Activated CD4-positive, CD25-positive, alpha-beta regulatory T cell treated with anti-CD3 and anti-CD28 coated beads, Interleukin-2, amount 50 U/mL, for 72 hours (primary cell): ENCODE data around the gene NPHP4.

ENCODE experiments used
- DNase-seq: peaks from one replicate; pipeline ENCODE4 v3.0.0; 2021

Gene NPHP4

DNA sequence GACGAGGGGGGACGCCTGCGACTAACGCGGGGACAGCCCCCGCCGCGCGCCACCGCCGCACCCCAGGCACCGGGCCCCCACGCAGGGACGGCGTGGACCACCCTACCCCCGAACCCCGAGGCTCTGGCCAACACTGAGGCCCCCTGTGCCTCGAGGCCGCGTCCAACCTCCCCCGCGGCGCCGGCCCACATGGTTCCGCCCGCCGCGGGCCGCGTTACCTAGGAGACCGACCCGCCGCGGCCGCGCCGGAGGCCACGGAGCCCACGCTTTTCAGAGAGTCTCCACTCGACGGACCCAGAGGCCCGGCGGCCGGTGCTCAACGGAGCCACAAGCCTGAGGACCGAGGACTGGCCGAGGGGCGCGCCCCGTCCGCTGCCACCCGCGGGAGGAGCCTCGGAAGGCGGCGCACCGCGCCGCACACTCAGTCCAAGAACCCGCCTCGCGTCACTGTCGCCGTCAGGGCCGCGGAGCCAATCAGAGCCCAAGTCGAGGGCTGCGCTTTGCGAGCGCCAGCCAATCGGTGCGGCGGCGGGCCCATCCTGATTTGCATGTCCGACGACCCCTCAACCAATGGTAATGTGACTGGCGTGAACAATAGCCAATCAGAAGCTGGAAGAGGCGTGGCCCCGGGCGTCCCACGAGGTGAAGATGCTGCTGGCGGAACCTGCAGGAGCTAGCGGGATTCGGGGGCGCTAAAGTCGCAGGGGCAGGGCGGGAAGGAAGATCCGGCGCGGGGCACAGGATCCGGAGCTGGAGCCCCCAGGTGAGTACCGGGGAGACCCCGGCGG lies at the start of gene NPHP4:
Gene NPHP4, minus strand, starts transcription at position 400 of the 788 bp plus-strand sequence. CDS start 6,136 bp downstream, outside the sequence.
- peak; percentile 98 for DNase-seq

DNA sequence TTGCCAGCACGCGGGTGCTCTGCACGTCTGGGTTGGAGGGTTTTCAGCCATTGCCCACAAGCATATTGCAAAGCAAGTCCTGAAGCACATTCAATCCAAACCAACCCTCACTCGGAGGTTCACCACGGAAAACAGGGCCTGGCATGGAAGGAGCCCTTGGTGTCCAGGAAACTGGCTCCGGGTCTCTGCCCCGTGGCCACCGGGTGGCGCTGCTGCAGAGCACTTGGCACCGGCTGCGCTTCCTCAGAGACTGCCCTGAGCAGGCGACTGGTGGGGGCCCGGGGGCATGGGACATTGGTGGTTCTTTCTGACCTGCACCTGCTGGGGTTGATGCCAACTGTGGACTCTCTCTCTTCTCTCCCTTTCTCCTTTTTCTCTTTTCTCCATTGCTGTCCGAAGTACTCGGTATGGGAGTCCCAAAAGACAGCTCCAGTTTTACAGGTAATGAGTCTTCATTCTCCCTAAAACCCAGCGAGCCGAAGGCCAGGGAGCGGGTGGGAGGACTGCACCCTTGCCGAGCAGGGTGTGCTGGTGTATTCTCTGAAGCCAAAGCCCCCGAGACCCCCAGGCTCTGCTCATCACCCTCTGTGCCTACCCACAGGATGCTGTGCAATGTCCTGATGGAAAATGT lies 49.3 kb upstream of the NPHP4 start:
- no peak for DNase-seq

DNA sequence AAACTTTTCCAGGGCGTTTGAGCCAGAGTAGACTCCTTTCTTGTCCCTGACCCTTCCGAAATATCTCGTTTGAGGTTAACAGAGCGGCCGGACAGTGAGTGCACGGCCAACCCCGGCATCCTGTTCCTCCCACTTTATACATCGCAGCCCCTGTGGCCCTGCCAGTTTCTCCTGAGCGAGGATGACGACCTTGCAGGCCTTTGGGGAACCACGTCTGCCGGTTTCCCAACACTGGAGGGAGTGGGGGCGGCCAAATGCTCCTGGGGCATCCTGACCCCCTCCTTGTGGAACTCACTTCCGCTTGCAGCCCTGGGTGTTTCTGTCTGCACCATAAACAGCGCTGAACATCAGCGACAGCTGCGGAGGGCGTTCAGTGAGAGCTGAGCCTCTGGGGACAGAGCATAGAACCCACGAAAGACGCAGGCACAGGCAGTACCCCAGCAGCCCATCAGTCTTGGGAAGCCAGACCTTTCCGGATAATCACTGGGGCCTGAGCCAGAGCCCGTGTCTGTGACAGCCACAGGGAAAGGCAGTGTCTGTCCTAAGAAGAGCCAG lies 48.7 kb upstream of the NPHP4 start:
- no peak for DNase-seq

DNA sequence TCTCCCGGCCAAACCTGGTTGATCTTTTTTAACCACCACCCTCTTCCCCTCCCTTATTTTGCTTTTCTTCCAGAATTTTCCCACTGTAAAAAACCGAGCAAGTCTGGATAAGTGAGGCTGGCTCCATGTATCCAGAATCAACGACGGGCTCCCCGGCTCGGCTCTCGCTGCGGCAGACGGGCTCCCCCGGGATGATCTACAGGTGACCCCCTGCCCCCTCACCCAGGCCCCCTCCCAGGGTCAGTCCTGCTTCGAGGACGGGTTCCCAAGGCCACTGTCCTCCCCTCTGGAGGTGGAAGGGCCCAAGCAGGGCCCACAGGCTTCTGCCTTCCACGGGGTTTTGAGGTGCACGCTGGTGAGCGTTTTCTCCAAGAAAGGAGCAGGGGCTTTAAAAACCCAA lies 48.2 kb upstream of the NPHP4 start:
- DNase-seq, result no peak

DNA sequence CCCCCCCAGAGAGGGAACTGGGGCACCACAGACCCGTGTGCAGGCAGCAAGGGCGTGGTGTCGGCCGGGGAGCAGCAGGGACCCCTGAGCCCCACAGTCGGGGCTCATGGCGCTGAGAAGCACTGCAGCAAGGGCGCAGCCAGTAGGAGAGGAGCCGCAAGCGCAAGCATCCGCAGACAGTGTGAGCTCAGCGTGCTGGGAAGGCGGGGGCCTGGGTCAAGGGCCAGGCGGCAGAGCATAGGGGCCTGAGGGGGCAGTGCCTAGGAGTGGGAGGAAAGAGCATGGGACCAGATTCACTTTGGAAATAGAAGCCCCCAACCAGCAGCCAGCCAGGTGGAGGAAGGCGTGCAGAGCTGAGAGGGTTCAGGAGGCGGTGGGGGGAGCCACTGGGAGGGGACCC lies 46.8 kb upstream of the NPHP4 start:
- DNase-seq, result no peak

DNA sequence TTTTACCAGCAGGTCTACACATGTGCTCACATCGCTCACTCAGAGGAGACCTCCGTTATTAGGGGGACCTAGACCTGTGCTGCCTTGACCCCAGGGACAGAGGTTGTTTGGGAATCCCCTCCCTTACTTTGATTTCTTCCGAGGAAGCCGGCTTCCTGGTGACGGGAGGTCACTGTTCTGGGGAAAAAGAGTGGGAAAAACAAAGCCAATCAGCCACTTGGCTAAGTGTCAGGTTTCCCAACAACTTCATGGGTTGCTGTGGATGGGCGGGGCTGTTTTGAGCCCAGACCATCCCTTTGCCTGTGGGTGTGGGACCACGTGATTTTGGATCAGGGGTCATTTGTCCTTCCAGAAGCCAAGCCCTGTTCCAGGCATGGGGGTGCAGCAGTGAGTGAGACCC lies 46.4 kb upstream of the NPHP4 start:
- no peak for DNase-seq

DNA sequence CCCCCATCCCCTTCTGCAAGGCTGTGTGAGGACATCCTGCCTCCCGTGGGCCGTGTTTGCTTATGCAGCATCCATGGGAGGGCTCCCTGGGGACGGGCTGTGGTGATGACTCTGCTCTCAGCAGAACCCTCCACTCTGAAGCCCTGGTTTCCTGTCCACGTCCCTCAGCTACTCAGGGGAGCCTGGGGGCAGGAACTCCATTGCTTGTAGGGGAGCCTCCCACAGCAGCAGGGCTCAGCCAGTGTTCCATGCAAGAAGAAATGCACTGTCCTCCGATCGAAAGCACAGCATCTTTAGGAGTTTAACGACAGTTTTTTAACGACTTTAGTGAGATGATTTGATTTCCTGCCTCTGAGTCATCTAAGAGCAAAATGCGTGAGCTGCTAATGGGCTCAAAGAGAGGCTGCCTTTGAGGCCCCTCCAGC lies 45.1 kb upstream of the NPHP4 start:
- DNase-seq, result no peak

DNA sequence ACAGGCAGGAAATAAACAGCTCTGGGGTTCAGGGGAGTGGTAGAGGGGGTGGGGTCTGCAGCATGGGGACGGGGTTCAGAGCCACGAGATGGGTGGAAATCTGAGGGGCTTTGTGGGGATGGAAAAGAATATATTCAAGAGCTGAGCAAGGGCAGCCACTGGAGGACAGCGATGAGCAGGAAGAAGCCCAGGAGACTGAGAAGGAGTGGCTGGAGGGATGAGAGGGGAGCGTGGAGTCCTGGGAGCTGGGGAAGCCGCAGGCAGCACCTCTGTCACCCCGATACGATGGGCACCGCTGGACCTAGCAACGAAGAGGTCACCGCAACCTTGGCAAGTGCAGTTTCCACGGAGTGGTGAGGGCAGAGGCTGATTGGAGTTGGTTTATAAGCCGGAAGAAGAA lies 43.5 kb upstream of the NPHP4 start:
- no peak for DNase-seq

DNA sequence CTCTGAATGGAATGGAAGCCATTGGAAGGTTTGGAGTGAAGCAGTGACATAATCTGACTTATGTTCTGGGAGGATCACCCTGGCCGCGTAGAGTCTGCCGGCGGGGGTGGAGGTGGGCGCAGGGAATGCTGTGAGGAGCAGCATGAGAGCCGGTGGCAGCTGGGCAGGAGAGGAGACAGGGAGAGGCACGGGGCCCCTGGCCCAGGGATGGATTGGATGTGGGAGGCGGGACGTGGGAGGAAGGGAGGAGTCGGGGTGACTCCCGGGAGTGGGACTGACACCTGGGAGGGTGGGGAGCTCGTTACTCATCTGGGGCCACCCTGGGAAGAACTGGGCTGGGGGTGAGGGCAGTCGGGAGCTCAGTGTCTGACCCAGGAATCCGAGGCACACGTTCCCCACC lies 43.1 kb upstream of the NPHP4 start:
- no peak for DNase-seq

DNA sequence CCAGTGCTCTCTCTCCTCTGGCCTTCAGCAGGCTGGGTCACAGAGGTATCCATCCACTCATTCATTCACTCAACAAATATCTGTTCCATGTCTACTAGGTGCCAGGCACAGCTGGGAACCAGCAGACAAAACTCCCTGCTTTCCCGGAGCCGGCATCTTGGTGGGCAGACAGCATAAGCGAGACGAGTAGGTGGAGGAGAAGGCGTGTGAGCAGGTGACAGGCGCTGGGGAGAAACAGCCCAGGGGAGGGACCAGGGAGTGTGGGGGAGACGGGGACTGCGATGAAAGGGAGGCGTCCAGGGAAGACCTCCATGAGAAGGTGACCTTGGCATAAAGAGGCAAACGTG lies 42.5 kb upstream of the NPHP4 start:
- DNase-seq, result no peak

DNA sequence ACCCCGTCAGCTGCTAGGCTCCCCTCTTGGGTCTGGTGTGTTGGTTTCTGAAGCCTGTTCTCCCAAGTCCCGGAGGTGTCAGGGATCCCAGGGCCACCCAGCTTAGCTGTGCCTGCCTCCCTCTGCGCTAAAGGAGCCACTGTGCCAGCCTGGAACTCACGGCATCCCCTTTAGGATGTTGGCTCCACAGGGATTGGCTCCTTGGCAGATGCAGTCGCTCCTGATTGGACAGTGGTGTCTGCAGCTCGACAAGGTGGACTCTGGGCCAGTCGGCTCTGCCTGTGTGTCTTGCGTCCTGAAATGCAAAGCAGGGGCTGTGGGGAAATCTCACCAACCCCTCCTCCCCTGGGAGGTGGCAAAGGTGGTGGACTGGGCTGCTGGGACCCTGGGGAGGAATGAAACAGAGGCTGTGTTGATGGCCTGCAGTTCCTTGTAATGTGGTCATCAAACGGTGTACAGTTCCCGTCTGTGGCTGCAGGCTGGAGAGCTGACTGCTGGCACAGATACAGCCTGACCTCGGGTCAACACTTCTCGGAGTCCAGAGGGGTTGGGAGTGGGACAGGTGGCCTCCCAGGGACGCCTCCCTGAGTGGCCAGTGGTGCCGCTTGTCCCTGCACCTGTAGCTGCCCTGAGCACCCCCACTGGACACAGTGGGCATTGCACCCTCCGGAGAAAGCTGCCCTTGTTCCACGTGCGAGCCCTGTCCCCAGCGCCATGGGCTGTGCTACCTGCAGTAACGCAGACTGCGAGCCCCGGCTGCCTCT lies 41.9 kb upstream of the NPHP4 start:
- DNase-seq, result peak; percentile 56

DNA sequence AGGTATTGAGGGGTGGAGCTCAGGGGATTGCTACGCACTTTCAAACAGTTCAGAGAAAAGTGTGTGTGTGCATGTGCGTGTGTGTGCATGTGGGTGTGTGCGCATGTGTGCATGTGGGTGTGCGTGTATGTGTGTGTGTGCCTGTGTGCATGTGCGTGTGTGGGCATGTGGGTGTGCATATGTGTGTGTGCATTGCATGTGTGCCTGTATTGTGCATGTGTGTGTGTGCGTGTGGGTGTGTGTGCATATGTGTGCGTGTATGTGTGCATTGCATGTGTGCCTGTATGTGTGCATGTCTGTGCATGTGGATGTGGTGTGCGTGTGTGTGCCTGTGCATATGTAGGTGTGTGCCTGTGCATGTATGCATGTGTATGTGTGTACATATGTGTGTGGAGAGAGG lies 40.9 kb upstream of the NPHP4 start:
- DNase-seq, result no peak

DNA sequence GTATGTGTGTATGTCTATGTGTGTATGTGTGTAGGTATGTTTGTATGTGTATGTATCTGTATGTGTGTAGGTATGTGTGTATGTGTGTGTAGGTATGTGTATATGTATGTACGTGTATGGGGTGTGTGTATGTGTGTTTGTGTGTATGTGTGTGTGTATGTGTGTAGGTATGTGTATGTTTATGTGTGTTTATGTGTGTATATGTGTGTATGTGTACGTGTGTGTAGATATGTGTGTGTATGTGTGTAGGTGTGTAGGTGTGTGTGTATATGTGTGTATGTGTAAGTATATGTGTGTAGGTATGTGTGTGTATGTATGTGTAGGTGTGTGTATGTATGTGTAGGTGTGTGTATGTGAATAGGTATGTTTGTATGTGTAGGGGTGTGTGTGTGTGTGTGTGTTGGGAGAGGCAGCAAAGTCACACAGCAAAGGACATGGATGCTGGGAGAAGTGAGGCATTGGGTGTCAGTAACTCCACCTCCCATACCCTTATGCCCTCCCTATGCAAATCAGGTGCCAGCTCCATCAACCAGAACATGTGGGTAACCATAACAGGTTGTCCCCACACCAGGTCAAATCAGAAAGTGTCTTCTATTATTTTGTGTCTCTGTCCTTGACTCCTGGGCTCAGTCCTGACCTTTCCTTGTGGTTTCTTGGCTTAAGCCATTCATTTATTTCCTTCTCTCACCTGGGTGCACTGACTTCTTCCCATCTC lies 38.5 kb upstream of the NPHP4 start:
- DNase-seq, result no peak

DNA sequence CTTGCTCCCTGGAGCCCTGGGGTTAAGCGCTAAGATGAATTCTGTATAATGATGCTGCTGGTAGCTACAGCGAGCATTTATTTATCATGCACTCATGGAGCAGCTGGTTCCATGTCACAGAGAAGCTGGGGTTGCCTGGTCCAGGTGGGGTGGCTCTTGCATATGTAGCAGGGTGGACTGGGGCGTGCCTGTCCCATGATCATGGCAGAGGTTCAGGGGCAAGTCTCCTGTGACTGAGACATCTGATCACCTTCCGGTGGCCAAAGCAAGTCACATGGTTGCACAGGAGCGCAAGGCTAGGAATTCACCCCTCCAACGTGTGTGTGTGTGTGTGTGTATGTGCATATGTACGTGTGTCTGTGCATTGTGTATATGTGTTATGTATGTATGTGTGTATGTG lies 37.9 kb upstream of the NPHP4 start:
- no peak for DNase-seq

DNA sequence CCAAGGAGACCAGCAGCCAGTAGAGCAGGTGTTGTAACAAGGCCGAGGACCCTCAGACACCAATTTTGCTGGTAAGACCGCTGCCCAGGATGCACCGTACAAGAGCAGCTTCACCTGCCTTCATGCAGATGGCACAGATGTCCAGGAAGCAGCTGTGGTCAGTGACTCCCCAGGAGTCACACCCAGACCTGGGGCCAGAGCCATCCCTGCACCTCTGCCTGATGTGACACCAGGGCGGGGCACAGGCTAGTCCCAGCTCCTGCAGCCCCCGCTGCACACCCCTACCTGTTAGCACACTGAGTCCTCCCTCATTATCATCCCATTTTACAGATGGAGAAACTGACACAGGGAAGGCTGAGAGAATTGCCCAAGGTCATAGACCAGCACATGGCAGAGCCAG lies 37.1 kb upstream of the NPHP4 start:
- DNase-seq, result no peak

DNA sequence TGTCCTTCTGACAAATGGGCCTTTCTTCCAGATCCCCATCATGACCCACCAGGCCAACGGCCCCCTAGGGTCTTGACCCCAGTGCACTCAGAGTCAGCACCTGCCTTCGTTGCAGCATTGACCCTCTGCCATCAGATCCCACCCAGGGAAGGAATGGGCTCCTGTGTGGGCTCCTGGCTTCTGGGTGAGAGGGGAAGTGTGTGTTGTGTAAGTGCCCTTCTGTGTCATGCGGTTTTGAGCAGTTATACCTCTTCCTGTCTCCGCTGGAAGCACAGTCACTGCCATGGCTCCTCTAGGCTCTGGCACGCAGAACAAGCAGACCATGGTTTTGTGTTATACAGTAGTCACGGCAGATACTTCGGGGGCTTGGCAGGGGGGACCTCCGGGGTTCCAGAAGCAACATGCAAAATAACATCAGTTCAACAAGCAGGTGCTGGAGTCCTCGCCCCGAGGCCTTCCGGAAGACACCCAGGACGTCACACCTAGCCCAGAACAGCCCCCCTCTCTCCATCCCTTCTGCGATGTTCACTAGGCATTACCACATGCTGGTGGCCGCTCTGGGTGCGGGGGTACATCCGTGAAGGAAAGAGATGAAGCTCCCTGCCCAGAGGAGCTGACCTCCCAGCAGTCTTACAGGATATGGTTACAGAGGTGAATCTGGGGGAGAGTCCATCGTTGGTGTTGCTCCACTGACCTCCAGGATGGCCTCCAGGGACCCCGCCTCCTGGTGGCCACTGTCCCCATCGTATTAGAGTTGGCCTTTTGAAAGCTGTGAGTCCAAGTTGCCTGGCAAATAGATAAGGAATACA lies 36.0 kb upstream of the NPHP4 start:
- peak; percentile 61 for DNase-seq

DNA sequence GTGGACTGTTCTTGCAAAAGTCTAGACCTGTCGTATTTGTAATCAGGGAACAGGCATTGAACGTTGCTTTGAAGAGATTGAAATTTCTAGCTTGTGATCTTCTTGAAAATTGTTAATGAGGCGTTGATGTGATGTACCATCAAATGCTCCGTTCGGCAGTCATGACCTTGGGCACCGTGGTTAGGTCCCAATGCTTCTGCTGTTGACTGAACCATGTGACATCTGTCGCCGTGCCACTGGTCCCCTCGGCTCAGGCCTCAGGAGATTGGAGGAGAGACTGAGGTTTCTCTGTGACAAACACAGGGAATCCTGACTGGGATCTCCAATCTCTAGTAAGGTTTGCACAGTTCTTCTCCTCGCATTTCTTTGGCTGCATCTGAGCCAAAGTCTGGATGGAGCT lies 35.4 kb upstream of the NPHP4 start:
- DNase-seq, result no peak

DNA sequence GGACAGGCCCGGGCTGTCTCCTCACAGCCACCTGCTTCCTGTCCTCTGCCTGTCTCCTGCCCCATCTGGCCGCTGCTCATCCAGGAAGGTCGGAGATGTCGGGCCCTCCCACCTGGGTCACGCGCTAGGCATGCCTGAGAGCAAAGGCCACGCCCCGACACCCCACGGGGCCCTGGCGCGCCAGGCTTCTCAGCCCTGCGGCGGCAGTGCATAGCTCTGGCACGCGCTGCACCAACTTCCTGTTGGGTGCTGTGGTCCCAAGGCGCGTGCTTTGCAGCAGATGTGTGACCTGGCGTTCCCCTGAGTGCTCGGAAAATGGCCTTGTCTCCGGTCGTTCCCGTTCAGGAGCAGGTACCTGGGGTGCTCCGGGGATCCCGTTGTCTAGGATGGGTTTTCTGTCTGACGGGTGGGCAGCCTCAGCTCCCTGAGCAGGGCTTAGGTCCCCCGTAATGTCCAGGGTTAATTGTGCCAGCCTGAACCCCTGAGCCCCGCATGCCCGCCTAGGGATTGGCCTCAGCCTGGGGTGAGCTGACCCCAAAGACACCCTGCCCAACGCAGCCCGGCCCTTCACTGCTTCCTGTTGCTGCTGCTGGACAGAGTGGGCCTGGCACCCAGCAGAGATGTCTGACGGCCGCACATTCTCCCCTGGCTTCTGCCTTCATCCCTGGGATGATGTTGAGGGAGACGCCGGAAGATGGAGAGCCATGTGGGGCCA lies 34.0 kb upstream of the NPHP4 start:
- DNase-seq, result peak; percentile 93

DNA sequence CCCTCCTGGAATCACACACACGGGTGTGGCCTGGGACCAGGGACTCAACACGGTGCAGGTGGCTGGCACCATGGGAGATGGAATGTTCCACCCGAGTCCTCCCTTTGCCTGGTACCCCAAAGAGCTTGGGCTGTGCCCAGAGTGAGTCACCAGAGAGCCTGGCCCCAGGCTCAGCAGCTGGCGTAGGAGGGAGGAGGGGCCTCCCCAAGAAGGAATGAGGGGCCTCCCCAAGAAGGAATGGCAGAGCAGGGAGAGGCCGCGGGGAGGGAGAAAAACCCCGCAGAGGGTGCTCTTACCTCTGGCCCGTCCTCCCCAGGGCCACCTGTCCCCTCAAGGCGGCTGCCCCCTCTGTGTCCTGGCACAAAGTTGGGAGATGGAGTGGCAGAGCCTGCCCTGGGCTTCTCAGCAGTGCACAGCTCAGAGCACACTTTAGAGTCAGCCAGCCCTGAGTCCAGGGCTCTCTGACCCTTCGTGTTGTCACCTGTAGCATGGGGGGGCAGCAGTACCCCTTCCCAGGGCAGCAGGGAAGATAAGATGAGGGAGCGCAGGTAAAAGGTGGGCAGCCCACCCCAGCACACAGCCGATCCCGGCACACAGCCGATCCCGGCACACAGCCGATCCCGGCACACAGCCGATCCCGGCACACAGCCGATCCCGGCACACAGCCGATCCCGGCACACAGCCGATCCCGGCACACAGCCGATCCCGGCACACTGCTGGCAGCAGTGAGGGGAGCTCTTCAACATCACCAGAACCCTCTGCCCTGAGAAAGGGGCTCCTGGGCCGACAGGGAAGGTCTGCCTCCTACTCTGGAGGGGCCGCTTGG lies 33.3 kb upstream of the NPHP4 start:
- DNase-seq, result peak; percentile 41

DNA sequence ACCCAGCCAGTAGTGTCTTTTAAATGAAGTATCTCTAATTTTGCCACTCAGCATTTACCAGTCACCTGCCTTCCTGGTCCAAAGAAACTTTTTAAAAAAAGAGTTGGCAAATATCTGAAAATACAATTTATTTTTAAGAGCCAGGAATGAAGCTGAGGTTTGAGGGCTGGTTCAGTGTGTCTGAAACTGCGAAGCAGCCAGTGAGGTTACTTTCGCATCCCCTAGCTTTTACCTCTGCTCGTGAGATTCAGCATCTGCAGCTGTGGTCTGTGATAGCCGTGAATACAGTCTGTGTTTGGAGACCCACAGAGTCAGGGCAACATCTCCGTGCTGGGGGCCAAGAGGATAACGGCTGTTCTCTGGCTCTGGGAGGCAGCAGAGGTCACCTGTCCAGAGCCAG lies 32.2 kb upstream of the NPHP4 start:
- DNase-seq, result no peak

DNA sequence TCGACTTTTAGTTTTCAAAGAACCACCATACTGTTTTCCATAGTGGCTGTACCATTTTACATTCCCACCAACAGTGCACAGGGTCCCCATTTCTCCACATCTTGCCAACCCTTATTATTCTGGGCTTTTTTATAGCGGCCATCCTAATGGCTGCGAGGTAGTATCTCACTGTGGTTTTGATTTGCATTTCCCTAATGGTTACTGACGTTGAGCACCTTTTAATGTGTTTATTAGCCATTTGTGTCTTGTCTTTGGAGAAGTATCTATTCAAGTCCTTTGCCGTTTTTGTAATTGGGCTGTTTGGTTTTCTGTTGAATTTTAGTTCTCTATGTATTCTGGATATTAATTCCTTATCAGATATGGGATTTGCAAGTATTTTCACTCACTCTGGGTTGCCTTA lies 31.1 kb upstream of the NPHP4 start:
- no peak for DNase-seq
